ENCODE measurements around the gene FNDC8.
A peak's percentile ranks its signal among the peaks of the same experiment; 100 is the strongest.
"Not testable (repeated sequence)": the region's sequence is repeated elsewhere in the genome, so short reads cannot be mapped to it uniquely, and the experiment has no call there.

Gene FNDC8

DNA sequence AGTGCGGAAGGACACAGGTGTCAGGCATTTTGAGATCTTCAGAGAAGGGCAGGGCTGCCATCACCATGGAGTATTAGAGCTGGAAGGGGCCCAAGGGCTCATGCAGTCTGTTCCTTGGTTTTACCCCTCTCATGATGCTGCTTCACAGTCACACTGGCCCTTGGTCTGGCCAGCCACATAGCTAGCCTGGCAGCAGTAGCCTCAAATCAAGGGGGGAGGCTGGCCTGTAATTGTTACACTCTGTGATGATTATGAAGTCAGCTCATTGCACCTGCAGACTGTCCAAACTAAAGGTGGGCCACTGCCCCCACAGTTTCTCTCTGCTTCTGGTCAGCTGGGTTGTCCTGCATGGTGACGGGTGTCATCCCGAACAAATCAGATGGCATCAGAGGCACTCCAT lies at the start of gene FNDC8:
Gene FNDC8 (plus strand): TSS at position 301 of the 400 bp plus-strand sequence. CDS start 79 bp downstream, at position 380.
- no peak for DNase-seq

DNA sequence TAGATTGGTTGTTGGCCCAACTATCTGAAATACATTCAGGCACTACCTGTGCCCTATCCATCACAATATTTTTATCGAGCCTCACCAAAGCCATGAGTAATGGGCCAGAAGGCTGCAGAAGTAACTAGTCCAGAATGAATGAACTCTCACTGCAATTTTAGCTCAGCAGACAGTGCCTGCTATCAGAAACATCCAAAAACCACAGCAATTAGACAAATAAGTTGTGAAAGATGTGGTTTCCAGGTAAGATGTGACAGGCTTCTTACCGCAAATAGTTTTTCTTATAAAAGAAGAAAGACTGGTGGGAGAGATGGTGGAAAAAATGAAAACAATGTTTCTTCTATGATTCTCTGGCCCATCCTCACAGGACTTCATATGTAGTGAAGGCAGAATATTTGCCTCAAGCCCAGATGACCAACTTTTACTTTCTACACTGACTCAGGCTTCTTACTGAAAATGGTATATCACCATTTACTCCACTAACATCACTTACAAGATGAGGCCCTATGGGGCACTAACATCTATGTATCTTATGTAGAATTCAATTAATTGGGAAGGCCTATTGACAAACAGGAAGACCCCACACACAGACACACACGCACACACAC lies 48.1 kb upstream of the FNDC8 start:
- no peak for DNase-seq

DNA sequence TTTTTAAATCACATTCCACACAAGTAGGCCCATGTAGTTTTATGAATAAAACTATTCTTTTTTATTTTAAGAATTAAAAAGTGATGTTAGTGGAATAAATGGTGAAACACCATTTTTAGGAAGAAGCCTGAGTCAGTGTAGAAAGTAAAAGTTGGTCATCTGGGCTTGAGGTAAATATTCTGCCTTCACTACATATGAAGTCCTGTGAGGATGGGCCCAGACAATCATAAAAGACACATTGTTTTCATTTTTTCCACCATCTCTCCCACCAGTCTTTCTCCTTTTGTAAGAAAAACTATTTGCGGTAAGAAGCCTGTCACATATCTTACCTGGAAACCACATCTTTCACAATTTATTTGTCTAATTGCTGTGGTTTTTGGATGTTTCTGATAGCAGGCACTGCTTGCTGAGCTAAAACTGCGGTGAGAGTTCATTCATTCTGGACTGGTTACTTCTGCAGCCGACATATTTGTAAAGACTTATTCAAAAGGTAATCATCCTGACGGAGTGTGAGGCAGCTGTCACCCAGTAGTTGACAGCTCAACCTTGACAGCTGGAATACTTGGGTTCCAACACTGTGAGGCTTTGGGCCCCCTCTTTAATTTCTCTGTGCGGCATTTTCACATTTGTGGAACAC lies 47.3 kb upstream of the FNDC8 start:
- no peak for DNase-seq

DNA sequence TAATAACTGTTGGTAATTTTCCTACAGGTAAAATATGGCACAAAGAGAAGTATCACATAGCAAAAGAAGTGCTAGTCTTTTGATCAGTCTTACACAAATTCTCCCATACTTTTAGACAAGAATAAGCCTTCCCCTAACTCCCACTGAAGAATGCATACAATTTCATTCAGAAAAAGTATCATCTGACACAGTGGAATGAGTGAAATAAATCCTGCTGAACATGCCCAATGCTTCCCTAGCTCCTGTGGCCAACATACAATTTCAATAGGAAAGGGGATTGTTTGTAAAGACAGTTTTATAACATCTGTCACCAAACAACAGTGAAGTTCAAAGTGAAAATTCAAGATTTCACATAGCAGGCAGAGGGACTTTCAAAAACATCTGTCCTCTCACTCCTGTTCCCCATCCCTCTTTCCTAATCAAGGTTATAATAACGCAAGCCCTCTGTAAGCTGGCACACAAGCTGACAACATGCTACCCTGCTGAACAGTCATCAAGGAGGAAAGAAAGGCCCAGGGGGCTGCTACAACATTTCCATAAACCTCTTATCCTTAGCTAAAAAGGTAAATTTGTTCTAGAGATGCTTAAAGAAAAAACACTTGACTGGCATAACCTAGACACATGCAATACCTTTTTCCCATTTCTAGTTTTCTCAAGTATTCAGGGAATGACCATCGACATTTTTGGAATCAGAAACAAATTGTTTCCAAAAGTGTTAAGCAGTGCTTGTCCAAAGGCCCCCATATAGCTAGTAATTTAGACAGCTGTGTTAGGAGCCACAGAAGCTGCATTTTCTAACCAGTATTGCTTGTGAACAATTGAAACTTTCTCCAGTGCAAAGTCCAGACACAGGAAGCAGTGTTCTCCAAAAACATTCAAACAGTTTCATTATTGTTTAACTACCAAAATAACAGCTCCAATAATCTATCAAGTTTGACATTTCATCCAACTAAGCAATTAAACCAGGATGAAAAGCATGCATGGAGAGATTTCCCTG lies 46.4 kb upstream of the FNDC8 start:
- peak in 2 of 14 donors; percentile 13 to 50 for DNase-seq

DNA sequence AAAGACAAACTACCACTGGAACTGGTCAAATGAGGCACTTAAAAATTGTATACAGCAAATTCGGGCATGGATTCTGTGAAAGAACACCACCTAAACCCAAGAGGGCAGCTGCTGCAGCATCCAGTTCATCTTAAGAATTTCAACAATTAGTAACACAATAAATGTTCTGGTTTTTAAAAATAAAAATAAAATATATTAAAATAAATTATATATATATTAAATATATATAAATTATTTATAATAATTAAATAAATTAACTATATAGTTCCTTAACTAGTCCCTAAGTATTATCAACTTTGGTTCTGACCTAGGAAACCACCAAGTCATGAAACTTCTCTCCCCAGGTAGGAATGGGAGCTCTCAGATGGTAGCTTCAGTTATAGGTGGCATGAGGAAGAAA lies 44.5 kb upstream of the FNDC8 start:
- no peak for DNase-seq

DNA sequence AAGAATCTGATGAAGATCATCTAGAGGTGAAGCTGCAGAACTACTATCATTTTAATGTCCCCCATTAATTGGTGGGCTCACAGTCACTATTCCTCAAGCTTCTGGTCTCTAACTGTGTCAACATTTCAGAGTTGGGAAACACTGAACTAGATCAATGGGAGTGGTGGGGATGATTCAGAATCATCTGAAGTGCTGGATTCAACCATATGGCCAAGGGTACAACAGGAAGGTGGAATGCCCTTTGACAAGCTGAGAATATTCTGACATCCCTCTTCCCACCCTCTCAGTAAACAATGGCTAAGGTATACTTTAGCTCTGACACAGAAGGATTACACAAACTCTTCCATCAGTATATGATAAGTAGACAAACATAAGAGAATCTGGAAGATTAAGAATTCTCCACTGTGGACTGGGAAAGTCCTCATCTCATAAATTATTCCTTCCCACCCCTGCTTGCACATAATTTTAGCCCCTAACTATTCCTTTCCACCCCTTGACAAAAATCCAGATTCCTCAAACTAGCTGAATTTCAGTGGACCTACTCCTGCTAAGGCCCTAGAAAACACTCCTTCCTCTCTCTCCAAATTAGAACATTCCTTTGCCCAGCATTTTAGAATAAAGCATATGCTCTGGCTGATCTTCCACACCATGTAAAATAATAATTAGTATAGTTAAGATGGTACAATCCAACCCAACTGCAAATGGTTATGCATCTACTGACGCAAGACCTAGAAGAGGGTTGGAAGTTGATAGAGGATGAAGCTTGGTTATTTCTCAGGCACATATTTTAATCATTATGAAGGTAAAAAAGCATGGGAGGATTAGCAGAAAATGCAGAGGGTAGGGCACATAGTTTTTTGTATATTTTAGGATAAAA lies 41.6 kb upstream of the FNDC8 start:
- peak in 1 of 14 donors; percentile 8 for DNase-seq

DNA sequence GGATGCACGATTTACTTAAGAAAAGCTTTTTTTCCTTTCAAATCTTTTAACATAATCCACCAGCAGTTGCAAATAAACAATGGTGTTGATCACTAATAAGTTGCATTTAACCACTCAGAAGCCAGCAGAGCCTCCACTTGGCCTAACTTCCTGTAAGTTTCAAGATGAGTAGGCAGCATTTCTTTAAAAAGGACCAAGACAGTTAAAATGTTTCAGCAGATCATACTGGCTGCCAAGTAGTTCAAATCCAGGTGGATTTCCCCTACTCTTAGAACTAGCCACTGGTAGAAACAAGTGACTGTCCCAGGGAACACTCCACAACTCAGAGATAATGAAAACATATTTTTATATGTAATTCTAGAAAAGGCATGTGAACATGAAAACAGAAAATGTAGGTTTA lies 40.9 kb upstream of the FNDC8 start:
- DNase-seq: no peak

DNA sequence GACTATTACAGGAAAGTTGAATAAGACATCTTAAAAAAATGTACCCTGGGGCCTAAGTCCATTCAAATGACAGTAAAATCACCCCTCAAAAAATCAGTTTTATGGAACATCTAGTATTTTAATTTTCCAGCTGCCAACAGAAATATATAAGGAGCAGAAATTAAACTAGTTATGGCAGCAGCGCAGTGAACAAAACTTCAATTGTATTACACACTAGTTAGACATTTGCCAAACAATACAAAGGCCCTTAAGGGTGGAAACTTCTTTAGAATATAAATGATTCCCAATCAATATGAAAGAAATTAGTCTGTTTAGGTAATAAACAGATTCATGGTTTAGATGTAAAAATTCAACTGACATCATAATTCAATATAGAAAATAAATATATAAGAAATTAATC lies 39.8 kb upstream of the FNDC8 start:
- DNase-seq: no peak

DNA sequence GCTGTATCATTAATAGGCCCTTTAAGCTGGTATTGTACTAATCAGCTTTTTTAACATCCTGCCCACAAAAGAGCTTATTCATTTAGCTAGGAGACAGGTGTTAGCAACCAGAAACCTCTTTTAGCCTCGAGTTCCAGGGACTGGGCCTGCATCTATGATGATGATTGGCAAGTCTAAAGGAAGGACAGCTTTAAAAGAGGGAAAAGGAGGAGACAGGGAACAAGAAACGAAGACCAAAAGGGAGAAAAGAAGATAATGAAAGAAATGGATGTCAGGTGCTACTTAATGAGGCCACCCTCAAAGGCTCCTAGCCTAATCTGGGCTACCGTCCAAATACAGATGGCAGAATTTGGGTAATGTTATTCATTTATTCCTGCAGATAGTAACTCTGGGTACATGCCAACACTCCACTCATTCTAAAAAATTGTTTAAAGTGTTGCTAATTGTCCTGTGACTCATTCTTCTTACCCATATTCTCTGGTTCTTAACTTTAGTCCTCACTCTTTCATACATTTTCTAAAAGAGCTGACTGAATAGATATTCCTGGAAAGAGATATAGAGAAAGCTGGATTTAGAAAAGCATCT lies 39.2 kb upstream of the FNDC8 start:
- peak in 1 of 14 donors; percentile 22 for DNase-seq

DNA sequence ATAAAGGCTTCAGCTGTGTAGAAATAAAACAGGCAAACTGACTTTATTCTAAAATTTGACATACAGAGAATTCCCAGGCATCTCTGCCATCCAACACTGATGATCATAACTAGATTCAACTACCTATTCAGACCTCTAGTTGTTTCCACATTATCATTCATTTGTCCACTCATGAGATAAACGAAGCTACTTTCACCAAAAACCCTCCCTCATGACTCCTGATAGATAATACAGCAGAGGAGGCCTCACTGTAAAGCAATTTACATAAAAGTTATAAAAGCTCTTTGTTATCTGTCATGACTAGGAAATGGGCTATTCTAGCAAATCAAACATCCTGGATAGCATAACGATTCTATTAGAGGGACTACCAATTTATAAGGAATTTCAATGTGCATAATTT lies 38.3 kb upstream of the FNDC8 start:
- peak in 1 of 14 donors; percentile 4 for DNase-seq

DNA sequence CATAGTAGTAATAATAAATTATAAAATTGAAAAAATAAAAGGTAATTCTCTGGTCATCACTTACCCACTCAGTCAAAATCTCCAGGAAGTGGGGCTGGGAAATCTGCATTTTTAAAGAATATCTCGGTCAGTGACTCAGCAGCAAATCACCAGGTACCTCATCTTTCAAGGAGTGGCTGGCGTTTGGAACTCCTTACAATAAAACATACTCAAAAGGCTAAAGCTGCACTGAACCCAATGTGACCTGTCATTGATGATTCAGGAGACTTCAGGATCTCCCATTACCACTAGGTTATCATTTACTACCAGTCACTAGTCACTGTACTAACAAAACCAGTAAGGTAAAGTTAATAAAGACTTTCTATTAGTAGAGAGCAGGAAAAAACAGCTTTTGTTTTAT lies 36.4 kb upstream of the FNDC8 start:
- no peak for DNase-seq

DNA sequence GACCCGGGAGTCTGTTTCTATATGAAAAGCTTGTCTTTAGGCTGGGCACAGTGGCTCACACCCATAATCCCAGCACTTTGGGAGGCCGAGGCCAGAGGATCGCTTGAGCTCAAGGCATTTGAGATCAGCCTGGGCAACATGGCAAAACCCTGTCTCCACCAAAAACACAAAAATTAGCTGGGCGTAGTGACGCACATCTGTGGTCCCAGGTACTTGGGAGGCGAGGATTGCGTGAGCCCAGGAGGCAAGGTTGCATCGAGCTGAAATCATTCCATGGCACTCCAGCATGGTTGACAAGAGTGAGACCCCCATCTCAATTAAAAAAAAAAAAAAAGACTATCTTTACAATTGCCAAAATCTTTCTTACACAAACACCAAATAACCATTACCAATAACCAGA lies 35.3 kb upstream of the FNDC8 start:
- DNase-seq: no peak

DNA sequence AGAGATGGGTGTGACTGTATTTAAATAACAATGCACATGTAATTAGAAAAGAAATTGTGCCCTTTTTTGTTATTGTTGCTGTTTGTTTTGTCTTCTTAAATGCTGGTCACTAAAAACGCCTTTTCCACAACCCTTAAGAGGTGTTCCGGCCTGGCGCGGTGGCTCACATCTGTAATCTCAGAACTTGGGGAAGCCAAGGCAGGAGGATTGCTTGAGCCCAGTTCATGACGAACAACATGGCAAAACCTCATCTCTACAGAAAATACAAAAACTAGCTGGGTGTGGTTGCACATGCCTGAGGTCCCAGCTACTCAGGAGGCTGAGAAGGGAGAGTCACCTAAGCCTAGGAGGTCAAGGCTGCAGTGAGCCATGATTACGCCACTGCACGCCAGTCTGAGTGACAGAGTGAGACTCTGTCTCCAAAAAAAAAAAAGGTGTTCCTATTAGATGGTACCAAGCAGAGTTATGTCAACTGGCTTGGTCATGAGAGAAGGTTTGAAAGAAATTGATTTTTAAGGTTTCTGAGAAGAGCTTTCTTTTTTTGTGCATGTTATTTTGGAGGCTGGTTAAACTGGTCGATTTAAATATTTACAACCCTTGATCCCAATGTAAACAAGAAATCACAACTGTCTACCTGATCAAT lies 34.4 kb upstream of the FNDC8 start:
- DNase-seq: peak in 5 of 14 donors; percentile 14 to 28 (median 19)

DNA sequence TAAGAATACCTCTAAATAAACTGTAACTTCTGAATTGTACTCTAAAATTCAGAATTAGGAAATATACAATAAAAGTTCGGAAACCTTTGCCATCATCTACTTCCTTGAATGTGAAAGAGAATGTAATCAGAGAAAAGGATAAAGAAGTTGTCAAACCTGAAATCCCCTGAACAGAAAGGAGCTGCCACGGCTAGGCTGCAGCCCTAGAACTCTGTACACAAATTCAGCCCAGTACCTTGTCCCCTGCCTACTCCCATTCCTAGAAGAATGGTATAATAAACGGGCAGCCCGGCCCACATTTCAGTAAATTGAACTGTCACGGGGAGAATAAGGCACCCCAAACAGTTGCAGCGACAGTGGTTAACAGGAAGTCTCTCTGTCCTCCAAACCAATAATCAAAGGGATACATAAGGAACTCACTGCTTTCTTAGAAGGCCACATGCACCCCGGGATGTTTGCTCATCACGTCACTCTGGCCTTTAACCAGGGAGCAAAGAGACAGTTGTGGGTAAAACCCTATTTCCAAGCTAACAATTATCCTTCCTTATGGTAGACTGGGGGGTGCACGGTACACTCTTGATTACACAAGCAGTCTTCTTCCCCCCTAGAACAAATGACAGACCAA lies 33.6 kb upstream of the FNDC8 start:
- peak in 9 of 14 donors; percentile 34 to 86 (median 61) for DNase-seq

DNA sequence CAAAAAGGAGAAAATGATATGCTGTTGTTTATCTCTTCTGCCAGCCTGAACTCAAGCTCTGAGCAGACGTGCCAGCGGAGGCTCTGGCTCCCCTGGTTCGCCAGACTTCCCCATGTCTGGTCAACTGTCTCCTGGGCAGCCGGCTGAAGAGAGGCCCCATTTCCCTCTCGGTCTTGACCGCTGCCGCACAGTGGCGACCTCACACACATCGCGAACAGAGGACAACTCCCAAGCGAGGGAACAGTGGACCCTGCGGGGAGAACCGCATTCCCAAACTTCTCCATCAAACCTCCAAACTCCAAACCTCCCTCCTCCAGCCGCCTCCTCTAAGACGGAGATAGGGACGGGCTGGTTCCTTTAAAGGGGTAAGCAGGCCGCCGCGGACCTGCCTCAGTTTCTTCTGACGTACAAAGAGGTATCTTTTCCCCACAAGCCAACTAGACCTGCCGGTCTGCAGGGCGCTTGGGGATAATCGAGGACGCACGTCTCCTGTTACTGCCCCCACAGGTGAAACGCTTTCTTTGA lies 33.0 kb upstream of the FNDC8 start:
- peak in 13 of 14 donors; percentile 17 to 86 (median 64) for DNase-seq

DNA sequence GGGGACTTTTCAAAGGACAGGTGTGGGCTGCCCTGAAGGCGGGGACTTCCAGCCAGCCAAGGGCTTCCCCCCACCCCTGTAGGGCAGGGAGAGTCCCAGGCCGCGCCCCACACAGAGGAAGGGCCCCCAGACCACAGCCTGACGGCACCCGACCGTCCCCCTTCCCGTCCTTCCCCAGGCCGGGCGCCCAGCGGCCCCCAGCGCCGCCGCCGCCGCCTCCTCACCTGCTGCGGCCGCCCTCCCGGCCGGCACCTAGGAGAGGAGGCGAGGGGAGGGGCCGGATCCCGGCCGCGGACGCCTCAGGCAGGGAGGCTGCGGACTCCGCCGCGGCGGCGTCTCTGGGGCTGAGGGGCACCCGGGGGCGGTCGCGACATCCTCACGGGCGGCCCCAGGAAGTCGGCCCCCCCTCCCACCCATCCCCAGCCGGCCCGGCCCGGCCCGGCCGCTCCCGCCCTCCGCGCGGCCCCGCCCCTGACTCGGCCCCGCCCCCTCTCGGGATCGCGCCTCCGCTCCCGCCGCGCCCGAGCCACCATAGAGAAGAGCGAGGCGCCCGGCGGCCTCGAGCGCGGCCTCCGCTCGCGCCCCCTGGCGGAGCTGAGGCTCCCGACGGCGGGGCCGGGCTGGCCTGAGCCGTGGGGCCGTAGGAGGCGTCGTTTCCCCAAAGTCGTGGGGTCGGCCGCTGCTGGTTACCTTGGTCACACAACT lies 32.4 kb upstream of the FNDC8 start:
- peak in 13 of 14 donors; percentile 50 to 94 (median 77) for DNase-seq

DNA sequence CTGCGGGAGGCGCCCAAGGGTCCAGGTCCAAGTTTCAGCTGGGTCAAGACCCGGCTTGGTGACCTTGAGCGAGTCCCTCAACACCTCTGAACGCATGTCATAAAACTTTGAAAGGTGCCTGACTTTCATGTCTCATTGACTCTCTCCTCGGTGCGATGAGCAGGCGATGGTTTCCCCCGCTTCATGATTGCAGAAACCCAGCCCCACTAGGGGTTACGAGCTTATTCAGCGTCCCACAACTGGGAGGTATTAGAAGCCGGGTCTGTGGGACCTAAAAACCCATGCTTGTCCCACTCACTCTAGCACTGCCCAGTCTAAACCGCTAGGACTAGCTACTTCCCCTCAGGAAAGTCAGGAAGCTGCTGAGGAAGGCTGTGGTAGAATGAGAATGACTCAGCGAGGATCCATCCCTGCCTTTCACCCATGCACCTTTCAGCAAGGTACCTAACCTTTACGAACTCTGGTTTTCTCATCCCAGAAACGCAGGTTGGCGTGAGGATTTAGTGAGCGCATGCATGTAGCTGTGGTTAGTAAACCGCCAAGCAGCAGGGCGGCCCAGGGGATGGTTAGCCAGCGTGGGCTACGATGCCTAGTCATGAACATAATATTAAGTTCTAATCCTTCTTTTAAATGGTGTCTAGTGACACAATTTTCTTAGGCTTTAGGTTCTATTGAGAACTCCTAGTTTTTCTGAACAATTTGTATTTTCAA lies 31.7 kb upstream of the FNDC8 start:
- peak in 3 of 14 donors; percentile 54 to 64 (median 58) for DNase-seq

DNA sequence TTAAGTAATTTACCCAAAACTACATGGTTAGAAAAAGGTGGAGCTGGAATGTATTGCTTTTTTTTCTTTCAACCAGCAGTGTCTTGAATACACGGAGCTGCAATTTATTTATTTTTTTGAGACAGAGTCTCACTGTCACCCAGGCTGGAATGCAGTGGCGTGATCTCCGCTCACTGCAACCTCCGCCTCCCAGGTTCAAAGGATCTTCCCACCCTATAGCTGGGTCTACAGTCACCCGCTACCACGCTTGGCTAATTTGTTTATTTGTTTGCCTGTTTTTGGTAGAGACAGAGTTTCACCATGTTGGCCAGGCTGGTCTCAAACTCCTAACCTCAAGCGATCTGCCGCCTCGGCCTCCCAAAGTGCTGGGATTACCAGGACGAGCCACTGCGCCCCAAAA lies 30.7 kb upstream of the FNDC8 start:
- not testable (repeated sequence) for DNase-seq

DNA sequence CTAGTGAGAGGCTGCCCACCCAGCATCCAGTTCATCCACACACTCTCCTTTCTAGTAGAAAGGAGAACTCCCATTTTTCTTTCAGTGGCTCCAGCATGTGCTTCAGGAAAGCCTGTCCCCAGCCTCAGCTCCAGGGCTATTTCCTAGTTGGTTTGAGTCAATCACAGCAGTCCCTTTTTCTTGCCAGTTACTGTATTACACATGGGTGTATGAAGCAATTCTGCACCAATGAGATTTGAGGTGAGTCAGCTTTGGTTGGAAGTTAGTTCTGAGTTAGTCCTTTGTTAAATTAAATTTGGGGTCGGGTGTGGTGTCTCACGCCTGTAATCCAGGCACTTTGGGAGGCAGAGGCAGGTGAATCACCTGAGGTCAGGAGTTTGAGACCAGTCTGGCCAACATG lies 26.5 kb upstream of the FNDC8 start:
- no peak for DNase-seq
